HG02610 (cell line): ENCODE results near the gene STK38.
"Not testable (repeated sequence)": the region's sequence is repeated elsewhere in the genome, so short reads cannot be mapped to it uniquely, and the experiment has no call there.

Experiments used
- ATAC-seq: cut with Tn5 transposase; IDR thresholded peaks from one replicate; pipeline ENCODE4 v1.9.1; 2021; ENCODE audit warnings: mild to moderate bottlenecking, moderate library complexity; ENCODE audit not compliant: unreplicated experiment

The STK38 gene

GRCh38 chr6:36489426-36489825 lies 57.9 kb downstream of the STK38 start:
- ATAC-seq: no peak

GRCh38 chr6:36488221-36488620 lies 59.1 kb downstream of the STK38 start:
- ATAC-seq: no peak

DNA sequence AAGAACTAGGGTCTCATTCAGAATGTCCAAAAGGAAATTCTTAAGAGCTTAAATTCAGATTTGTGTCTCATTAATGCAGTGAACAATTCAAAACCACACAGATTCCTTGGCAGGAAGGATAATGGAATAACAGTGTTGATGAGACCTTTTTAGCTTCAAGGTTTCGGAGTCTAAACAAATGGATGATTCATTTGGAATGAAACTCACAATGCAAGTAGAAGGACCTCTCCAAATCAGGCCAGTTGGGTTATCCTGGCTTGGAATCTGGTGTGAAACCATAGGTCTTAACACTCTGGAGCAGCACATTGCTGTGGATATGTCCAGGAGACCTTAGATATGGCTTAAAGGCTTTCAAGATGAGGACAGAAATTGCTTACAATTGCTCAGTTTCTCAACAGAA lies 59.6 kb downstream of the STK38 start:
- ATAC-seq: no peak

DNA sequence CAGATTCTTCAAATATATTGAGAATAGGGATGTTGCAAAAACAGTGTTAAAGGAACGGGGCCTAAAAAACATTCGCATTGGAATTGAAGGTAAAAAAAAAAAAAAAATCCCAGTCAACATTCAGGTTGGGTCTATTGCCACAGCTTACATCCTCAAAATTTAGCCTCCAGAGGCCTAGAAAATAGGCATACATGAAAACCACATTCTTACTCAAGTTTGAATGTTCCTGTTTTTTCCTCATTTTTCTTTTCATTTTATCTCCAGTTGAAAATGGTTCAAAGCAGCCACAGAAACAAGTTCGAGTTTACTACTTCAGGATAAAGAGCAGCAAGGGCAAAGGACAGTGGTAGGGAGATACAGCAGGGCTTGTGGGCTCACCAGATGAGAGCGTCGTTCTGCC lies 62.5 kb downstream of the STK38 start:
- ATAC-seq: no peak

DNA sequence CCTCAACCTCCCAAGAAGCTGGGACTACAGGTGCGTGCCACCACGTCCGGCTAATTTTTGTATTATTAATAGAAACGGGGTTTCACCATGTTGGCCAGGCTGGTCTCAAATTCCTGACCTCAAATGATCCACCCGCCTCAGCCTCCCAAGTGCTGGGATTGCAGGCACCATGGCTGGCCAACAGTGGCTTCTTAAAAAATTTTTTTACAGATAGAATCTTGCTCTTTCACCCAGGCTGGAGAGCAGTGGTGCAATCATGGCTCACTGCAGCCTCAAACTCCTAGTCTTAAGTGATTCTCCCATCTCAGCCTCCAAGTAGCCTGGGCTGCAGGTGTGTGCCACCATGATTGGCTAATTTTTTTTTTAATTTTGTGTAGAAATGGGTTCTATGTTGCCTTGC lies 64.0 kb downstream of the STK38 start:
- not testable (repeated sequence) for ATAC-seq

GRCh38 chr6:36479256-36479655 lies 68.0 kb downstream of the STK38 start:
- ATAC-seq: no peak

- ATAC-seq: no peak
These were observed 69.2 kb downstream of the STK38 start for GRCh38 chr6:36478051-36478526.

GRCh38 chr6:36469946-36470345 lies 77.3 kb downstream of the STK38 start:
- no peak for ATAC-seq

- ATAC-seq: no peak
These were observed 78.1 kb downstream of the STK38 start for GRCh38 chr6:36469148-36469661.

- no peak for ATAC-seq
These were observed 79.7 kb downstream of the STK38 start for GRCh38 chr6:36467625-36468024.

DNA sequence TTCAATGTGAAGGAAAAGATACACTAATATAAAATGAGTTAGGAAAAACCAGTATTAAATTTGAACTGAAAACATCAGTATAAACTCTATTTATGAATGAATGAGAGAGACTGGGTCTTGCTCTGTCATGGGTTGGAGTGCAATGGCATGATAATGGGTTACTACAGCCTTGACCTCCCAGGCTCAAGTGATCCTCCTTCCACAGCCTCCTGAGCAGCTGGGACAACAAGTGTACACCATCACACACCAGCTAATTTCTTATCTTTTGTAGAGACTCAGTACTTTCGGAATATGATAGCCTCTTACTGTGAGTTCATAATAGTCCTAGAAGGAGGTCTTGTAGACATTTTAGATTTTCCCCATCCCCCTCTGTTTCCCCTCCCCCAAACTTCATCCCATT lies 83.0 kb downstream of the STK38 start:
- no peak for ATAC-seq

- ATAC-seq: no peak
These were observed 83.6 kb downstream of the STK38 start for GRCh38 chr6:36463676-36464075.

- ATAC-seq: no peak
These were observed 85.6 kb downstream of the STK38 start for GRCh38 chr6:36461646-36462045.

DNA sequence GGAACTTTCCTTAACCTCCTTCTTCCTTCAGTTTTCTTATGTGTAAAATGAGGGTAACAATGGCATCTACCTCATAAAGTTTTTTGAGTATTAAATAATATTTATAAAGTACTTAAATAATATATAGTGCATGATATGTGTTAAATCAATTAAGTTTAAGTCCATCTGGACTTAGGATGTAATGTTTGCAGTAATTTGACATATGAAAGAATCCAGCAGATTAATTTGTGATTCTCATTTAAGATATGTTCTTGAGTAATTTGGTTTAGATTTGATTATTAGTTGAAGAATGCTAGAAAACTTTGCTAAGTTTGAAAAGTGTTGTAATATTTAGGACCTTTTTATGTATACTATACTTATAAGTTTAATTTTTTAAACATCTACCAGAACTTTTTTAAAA lies 86.4 kb downstream of the STK38 start:
- ATAC-seq: no peak

DNA sequence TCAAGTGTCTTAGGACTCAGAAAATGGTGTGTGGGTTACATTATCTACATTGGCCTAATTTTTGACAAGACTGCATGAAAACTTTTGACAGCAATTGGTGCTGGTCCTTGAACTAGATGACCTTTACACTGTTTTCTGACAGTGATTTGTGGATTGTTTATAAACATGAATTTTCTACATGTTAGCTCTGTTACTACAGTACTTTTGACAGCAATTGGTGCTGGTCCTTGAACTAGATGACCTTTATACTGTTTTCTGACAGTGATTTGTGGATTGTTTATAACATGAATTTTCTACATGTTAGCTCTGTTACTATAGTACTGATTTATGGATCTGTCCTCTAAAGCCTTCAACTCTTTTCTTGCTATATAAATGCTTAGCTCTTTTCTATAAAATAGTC lies 87.8 kb downstream of the STK38 start:
- no peak for ATAC-seq

- no peak for ATAC-seq
These were observed 91.7 kb downstream of the STK38 start for GRCh38 chr6:36455486-36456027.

- ATAC-seq: not testable (repeated sequence)
These were observed 94.4 kb downstream of the STK38 start for GRCh38 chr6:36452897-36453296.

GRCh38 chr6:36449173-36449572 lies 98.1 kb downstream of the STK38 start:
- ATAC-seq: not testable (repeated sequence)

DNA sequence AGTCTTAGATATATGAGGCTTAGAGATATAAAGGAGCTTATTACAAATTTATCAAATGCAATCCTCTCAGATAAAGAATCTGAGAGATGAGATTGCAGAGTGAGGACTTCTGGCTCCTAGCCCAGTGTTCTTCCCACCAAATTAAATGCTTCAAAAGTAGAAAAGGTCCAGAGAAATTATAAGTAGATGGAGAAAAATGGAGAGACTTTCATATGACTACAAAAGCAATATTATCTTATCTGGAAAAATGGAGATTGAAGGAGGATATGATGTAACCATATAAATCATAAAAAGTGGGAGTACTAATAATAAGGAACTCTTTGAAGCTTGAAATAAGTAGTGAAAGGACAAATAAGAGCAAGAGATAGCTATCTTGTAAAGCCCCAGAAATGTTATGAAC lies 101.7 kb downstream of the STK38 start:
- ATAC-seq: no peak

- no peak for ATAC-seq
These were observed 102.8 kb downstream of the STK38 start for GRCh38 chr6:36444470-36444869.
